AG04449 (cell line): Measurements from ENCODE around the gene GFPT1.

Experiments
- CTCF ChIA-PET: fragments of 350-600 bp; formaldehyde crosslinking; extraction: SDS; loops from one replicate; lab custom pipeline; 2021; ENCODE audit warnings: antibody characterized with exemption; lab: Yijun Ruan, JAX
- POLR2A ChIA-PET: fragments of 400-600, 350-600 bp; formaldehyde crosslinking; extraction: SDS; loops from one replicate; lab custom pipeline; 2020; ENCODE audit warnings: antibody characterized with exemption, inconsistent platforms; lab: Yijun Ruan, JAX
- DNase-seq: peaks from one replicate; pipeline ENCODE4 v3.0.0-alpha.2; 2010; ENCODE audit warnings: low read depth, low spot score
- H3K4me3 ChIP-seq: 2 replicates; pipeline ENCODE4 v1.5.1; 2011; ENCODE audit warnings: low read depth, mild to moderate bottlenecking, control low read depth, low read length
- CTCF ChIP-seq: IDR thresholded peaks from one replicate; pipeline ENCODE4 v1.5.1; 2011; ENCODE audit warnings: mild to moderate bottlenecking, moderate library complexity, low read length, control low read depth, inconsistent platforms; ENCODE audit not compliant: insufficient read depth; ENCODE audit errors: missing control alignments

The GFPT1 gene

GRCh38 chr2:69387770-69388481 lies 899 bp upstream of the GFPT1 start:
- POLR2A ChIA-PET: no interaction called here
- DNase-seq: no peak
- CTCF ChIA-PET: interaction anchor here (5.7 kb wide), 1 partner anchor 11 kb away, joined by 32 read pairs; no protein-coding TSS in a partner anchor
- peak overlapping the region; percentile 65 for H3K4me3 ChIP-seq
- TF ChIP-seq CTCF: no peak

- POLR2A ChIA-PET: no interaction called here
- no peak for TF ChIP-seq CTCF
- no peak for DNase-seq
- CTCF ChIA-PET: interaction anchor here (0.7 to 5.7 kb wide), 3 partner anchors 10 to 330 kb away, joined by 3 to 32 read pairs (median 7); partner anchors contain the start of gene NFU1
- peak overlapping the region; percentile 87 for H3K4me3 ChIP-seq
Measured at GRCh38 chr2:69386360-69386759, 667 bp downstream of the GFPT1 start.

- no peak for TF ChIP-seq CTCF
- DNase-seq: no peak
- CTCF ChIA-PET: interaction anchor here (1.2 to 5.7 kb wide), 2 partner anchors 9 to 51 kb away, joined by 7 to 32 read pairs; partner anchors contain the start of gene NFU1
- POLR2A ChIA-PET: no interaction called here
- peak overlapping the region; percentile 87 for H3K4me3 ChIP-seq
Measured at GRCh38 chr2:69385443-69386151, 1.4 kb downstream of the GFPT1 start.

- POLR2A ChIA-PET: interaction anchor here (0.6 kb wide), 1 partner anchor 222 kb away, joined by 3 read pairs; no protein-coding TSS in a partner anchor
- no peak for DNase-seq
- CTCF ChIA-PET: interaction anchor here (1.4 to 5.7 kb wide), 2 partner anchors 8 to 340 kb away, joined by 3 to 32 read pairs; no protein-coding TSS in a partner anchor
- no peak for TF ChIP-seq CTCF
- H3K4me3 ChIP-seq: peak overlapping the region; percentile 29
Measured at GRCh38 chr2:69384618-69385081, 2.4 kb downstream of the GFPT1 start.

- H3K4me3 ChIP-seq: no peak overlapping the region
Measured at GRCh38 chr2:69383176-69383812, 3.7 kb downstream of the GFPT1 start.

More at GRCh38 chr2:69383176-69383812, 3.7 kb downstream of the GFPT1 start:
- CTCF ChIA-PET: interaction anchor here (1.4 to 5.7 kb wide), 2 partner anchors 7 to 342 kb away, joined by 3 to 32 read pairs; no protein-coding TSS in a partner anchor
- no peak for DNase-seq
- POLR2A ChIA-PET: no interaction called here
- TF ChIP-seq CTCF: no peak
